ENCODE data around the gene CCDC154. TPM values are rescaled to one million over a fixed set of nuclear protein-coding genes. Genes with fewer than 3 reads are reported as not detected.

The CCDC154 gene
- total and polyA plus RNA-seq, 2 experiments from 2014 or later = 0.31 TPM; not detected in 1

DNA sequence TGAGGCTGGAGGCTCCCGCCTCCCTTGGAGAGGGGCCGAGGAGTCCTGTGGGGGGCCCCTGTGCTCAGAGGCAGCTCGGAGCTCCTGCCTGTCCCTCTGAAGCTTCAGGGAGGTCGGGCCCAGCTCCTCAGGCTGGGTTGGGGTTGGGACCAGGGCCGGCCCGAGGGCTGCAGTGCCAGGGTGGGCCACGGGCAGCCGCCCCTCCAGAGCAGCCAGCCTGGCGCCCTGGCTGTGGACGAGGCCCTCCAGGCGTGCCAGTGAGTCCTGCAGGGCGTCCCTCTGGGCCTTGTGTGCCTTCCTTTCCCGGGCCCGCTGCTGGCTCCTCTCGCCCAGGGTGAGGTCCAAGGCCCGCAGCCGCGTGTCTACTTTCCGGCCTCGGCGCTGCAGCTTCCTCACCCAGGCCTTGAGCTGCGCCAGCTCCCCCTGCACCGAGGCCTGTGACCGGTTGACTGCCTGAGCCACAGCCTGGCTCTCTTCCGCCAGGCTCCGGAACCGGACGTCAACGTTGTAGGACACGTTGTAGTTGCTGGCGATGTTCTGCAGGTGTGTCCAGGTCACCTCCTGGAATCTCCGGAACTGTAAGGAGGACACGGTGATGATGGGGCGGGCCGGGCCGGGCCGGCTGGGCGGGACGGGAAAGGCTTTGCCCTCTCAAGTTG, 43.2 kb upstream of the CCDC154 start:
- no peak overlapping the region for H3K4me2 ChIP-seq
- H3K36me3 ChIP-seq (ENCODE audit: insufficient read depth) = no peaks in the 10 kb centered on the region
- no peak overlapping the region for H2AFZ ChIP-seq
- H3K36me3 Mint-ChIP-seq (ENCODE audit: low read depth) = no peaks in the 10 kb centered on the region
- peaks cover 2% of the 10 kb centered on the region; the same call in 2 of the 3 replicates for H3K4me1 Mint-ChIP-seq
- no peaks in the 10 kb centered on the region for H3K79me2 ChIP-seq (replicated peaks; ENCODE audit: insufficient read depth)
- ATAC-seq (no peak), DNase-seq (ENCODE audit: low spot score) (no peak)
- no peaks in the 10 kb centered on the region for H3K9me2 ChIP-seq (ENCODE audit: insufficient read depth)
- peaks cover 2% of the 10 kb centered on the region; the same call in 1 of the 3 replicates for H3K9me3 Mint-ChIP-seq
- H3K4me3 Mint-ChIP-seq = no peak overlapping the region
- H3K4me1 ChIP-seq (ENCODE audit: insufficient read depth) = 0 out of 2 replicates have a peak, but pooled peaks cover under 1% of the 10 kb centered on the region
- no peak overlapping the region for H3K27ac Mint-ChIP-seq
- H4K20me1 ChIP-seq (replicated peaks; ENCODE audit: insufficient read depth) = no peaks in the 10 kb centered on the region
- peaks cover 23% of the 10 kb centered on the region for H3K27me3 Mint-ChIP-seq (ENCODE audit: insufficient read depth, low read depth, poor library complexity)
- 0 out of 2 replicates have a peak, but pooled peaks cover 1% of the 10 kb centered on the region for H3F3A ChIP-seq (replicated peaks; ENCODE audit: low read depth)
- TF ChIP-seq, protein P1, sequence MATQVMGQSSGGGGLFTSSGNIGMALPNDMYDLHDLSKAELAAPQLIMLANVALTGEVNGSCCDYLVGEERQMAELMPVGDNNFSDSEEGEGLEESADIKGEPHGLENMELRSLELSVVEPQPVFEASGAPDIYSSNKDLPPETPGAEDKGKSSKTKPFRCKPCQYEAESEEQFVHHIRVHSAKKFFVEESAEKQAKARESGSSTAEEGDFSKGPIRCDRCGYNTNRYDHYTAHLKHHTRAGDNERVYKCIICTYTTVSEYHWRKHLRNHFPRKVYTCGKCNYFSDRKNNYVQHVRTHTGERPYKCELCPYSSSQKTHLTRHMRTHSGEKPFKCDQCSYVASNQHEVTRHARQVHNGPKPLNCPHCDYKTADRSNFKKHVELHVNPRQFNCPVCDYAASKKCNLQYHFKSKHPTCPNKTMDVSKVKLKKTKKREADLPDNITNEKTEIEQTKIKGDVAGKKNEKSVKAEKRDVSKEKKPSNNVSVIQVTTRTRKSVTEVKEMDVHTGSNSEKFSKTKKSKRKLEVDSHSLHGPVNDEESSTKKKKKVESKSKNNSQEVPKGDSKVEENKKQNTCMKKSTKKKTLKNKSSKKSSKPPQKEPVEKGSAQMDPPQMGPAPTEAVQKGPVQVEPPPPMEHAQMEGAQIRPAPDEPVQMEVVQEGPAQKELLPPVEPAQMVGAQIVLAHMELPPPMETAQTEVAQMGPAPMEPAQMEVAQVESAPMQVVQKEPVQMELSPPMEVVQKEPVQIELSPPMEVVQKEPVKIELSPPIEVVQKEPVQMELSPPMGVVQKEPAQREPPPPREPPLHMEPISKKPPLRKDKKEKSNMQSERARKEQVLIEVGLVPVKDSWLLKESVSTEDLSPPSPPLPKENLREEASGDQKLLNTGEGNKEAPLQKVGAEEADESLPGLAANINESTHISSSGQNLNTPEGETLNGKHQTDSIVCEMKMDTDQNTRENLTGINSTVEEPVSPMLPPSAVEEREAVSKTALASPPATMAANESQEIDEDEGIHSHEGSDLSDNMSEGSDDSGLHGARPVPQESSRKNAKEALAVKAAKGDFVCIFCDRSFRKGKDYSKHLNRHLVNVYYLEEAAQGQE (IDR thresholded peaks at IDR 0.05; ENCODE audit: unreplicated experiment) = no peak
- no peak for TF ChIP-seq CREB1 (CRISPR knock-in tag; IDR thresholded peaks at IDR 0.05; ENCODE audit: low read depth)
- TF ChIP-seq ZNF114 (CRISPR knock-in tag; IDR thresholded peaks at IDR 0.05) = no peak
- no peak for TF ChIP-seq ZNF331 (CRISPR knock-in tag; IDR thresholded peaks at IDR 0.05; ENCODE audit: low read depth)
- TF ChIP-seq, protein P2, sequence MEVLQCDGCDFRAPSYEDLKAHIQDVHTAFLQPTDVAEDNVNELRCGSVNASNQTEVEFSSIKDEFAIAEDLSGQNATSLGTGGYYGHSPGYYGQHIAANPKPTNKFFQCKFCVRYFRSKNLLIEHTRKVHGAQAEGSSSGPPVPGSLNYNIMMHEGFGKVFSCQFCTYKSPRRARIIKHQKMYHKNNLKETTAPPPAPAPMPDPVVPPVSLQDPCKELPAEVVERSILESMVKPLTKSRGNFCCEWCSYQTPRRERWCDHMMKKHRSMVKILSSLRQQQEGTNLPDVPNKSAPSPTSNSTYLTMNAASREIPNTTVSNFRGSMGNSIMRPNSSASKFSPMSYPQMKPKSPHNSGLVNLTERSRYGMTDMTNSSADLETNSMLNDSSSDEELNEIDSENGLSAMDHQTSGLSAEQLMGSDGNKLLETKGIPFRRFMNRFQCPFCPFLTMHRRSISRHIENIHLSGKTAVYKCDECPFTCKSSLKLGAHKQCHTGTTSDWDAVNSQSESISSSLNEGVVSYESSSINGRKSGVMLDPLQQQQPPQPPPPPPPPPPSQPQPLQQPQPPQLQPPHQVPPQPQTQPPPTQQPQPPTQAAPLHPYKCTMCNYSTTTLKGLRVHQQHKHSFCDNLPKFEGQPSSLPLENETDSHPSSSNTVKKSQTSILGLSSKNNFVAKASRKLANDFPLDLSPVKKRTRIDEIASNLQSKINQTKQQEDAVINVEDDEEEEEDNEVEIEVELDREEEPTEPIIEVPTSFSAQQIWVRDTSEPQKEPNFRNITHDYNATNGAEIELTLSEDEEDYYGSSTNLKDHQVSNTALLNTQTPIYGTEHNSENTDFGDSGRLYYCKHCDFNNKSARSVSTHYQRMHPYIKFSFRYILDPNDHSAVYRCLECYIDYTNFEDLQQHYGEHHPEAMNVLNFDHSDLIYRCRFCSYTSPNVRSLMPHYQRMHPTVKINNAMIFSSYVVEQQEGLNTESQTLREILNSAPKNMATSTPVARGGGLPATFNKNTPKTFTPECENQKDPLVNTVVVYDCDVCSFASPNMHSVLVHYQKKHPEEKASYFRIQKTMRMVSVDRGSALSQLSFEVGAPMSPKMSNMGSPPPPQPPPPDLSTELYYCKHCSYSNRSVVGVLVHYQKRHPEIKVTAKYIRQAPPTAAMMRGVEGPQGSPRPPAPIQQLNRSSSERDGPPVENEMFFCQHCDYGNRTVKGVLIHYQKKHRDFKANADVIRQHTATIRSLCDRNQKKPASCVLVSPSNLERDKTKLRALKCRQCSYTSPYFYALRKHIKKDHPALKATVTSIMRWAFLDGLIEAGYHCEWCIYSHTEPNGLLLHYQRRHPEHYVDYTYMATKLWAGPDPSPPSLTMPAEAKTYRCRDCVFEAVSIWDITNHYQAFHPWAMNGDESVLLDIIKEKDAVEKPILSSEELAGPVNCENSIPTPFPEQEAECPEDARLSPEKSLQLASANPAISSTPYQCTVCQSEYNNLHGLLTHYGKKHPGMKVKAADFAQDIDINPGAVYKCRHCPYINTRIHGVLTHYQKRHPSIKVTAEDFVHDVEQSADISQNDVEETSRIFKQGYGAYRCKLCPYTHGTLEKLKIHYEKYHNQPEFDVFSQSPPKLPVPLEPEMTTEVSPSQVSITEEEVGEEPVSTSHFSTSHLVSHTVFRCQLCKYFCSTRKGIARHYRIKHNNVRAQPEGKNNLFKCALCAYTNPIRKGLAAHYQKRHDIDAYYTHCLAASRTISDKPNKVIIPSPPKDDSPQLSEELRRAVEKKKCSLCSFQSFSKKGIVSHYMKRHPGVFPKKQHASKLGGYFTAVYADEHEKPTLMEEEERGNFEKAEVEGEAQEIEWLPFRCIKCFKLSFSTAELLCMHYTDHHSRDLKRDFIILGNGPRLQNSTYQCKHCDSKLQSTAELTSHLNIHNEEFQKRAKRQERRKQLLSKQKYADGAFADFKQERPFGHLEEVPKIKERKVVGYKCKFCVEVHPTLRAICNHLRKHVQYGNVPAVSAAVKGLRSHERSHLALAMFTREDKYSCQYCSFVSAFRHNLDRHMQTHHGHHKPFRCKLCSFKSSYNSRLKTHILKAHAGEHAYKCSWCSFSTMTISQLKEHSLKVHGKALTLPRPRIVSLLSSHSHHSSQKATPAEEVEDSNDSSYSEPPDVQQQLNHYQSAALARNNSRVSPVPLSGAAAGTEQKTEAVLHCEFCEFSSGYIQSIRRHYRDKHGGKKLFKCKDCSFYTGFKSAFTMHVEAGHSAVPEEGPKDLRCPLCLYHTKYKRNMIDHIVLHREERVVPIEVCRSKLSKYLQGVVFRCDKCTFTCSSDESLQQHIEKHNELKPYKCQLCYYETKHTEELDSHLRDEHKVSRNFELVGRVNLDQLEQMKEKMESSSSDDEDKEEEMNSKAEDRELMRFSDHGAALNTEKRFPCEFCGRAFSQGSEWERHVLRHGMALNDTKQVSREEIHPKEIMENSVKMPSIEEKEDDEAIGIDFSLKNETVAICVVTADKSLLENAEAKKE (CRISPR knock-in tag; IDR thresholded peaks at IDR 0.05) = no peak
- TF ChIP-seq EZH2 (IDR thresholded peaks at IDR 0.05; ENCODE audit: low read depth, unreplicated experiment) = no peak
- TF ChIP-seq STAT1 (IDR thresholded peaks at IDR 0.05; ENCODE audit: unreplicated experiment) = no peak
- TF ChIP-seq EZH2phosphoT487 (IDR thresholded peaks at IDR 0.05; ENCODE audit: unreplicated experiment) = no peak
- TF ChIP-seq NANOG (IDR thresholded peaks at IDR 0.05; ENCODE audit: borderline replicate concordance) = no peak
- TF ChIP-seq, protein P3, sequence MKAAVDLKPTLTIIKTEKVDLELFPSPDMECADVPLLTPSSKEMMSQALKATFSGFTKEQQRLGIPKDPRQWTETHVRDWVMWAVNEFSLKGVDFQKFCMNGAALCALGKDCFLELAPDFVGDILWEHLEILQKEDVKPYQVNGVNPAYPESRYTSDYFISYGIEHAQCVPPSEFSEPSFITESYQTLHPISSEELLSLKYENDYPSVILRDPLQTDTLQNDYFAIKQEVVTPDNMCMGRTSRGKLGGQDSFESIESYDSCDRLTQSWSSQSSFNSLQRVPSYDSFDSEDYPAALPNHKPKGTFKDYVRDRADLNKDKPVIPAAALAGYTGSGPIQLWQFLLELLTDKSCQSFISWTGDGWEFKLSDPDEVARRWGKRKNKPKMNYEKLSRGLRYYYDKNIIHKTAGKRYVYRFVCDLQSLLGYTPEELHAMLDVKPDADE (IDR thresholded peaks at IDR 0.05) = no peak
- TF ChIP-seq, protein P4, sequence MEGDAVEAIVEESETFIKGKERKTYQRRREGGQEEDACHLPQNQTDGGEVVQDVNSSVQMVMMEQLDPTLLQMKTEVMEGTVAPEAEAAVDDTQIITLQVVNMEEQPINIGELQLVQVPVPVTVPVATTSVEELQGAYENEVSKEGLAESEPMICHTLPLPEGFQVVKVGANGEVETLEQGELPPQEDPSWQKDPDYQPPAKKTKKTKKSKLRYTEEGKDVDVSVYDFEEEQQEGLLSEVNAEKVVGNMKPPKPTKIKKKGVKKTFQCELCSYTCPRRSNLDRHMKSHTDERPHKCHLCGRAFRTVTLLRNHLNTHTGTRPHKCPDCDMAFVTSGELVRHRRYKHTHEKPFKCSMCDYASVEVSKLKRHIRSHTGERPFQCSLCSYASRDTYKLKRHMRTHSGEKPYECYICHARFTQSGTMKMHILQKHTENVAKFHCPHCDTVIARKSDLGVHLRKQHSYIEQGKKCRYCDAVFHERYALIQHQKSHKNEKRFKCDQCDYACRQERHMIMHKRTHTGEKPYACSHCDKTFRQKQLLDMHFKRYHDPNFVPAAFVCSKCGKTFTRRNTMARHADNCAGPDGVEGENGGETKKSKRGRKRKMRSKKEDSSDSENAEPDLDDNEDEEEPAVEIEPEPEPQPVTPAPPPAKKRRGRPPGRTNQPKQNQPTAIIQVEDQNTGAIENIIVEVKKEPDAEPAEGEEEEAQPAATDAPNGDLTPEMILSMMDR (conservative IDR thresholded peaks at IDR 0.05; ENCODE audit: low read depth in 2 of 2) = no peak
- no peak for TF ChIP-seq JUNB (IDR thresholded peaks at IDR 0.05; ENCODE audit: unreplicated experiment)
- no peak for TF ChIP-seq POLR2AphosphoS5 (IDR thresholded peaks at IDR 0.05; ENCODE audit: low read depth)
- H3K4me3 ChIP-seq = no peak overlapping the region
- H3K27ac ChIP-seq (ENCODE audit: low read depth) = no peak overlapping the region
- no peaks in the 10 kb centered on the region for H3K27me3 ChIP-seq (ENCODE audit: insufficient read depth)

Measured in GM23338 (cell line).